Measurements from ENCODE around the gene GPR108. TPM values are rescaled to one million over a fixed set of nuclear protein-coding genes. Genes with fewer than 3 reads are reported as not detected.
A peak's percentile ranks its signal among the peaks of the same experiment; 100 is the strongest.

The GPR108 gene
- total and polyA plus RNA-seq, 2 of the 13 experiments (the other 11 are each of a cell fraction or from before 2014, with no cell fraction given), result 36.4 to 63.0 TPM

- TF ChIP-seq GABPB1 (CRISPR knock-in tag; IDR thresholded peaks at IDR 0.05) (peak; percentile 75), TBP (CRISPR knock-in tag; IDR thresholded peaks at IDR 0.05) (no peak), DDIT3 (CRISPR knock-in tag; IDR thresholded peaks at IDR 0.05) (no peak), ZNF44 (CRISPR knock-in tag; IDR thresholded peaks at IDR 0.05) (no peak), PTBP1 (IDR thresholded peaks at IDR 0.05; ENCODE audit: low read depth, low read length, poor library complexity, severe bottlenecking) (no peak), ZNF703 (CRISPR knock-in tag; IDR thresholded peaks at IDR 0.05; ENCODE audit: borderline replicate concordance) (0 out of 2 replicates have a peak, but pooled peaks have one; percentile 28), GRHL1 (CRISPR knock-in tag; conservative IDR thresholded peaks at IDR 0.05) (no peak), RFX1 (IDR thresholded peaks at IDR 0.05) (no peak), ZNF563 (CRISPR knock-in tag; IDR thresholded peaks at IDR 0.05) (no peak), GFI1 (CRISPR knock-in tag; IDR thresholded peaks at IDR 0.05; ENCODE audit: borderline replicate concordance) (no peak), TFE3 (CRISPR knock-in tag; IDR thresholded peaks at IDR 0.05) (no peak), NFIB (CRISPR knock-in tag; IDR thresholded peaks at IDR 0.05; ENCODE audit: borderline replicate concordance) (no peak), ZNF644 (CRISPR knock-in tag; IDR thresholded peaks at IDR 0.05; ENCODE audit: low read depth) (no peak), SOX5 (CRISPR knock-in tag; IDR thresholded peaks at IDR 0.05; ENCODE audit: borderline replicate concordance) (no peak), ZFP91 (CRISPR knock-in tag; IDR thresholded peaks at IDR 0.05; ENCODE audit: borderline replicate concordance) (peak; percentile 48; the same call in 1 of the 2 replicates), ZNF547 (CRISPR knock-in tag; IDR thresholded peaks at IDR 0.05) (no peak), JARID2 (CRISPR knock-in tag; IDR thresholded peaks at IDR 0.05; ENCODE audit: insufficient replicate concordance) (no peak), ZBTB7B (CRISPR knock-in tag; IDR thresholded peaks at IDR 0.05) (peak; percentile 67), MED8 (CRISPR knock-in tag; IDR thresholded peaks at IDR 0.05; ENCODE audit: insufficient replicate concordance) (no peak), REL (CRISPR knock-in tag; conservative IDR thresholded peaks at IDR 0.05) (no peak), GMEB2 (CRISPR knock-in tag; IDR thresholded peaks at IDR 0.05; ENCODE audit: low read depth) (no peak), ZNF496 (CRISPR knock-in tag; IDR thresholded peaks at IDR 0.05; ENCODE audit: insufficient replicate concordance) (no peak), TBL1XR1 (IDR thresholded peaks at IDR 0.05; ENCODE audit: borderline replicate concordance, low read length, partially characterized antibody) (no peak), DNMT1 (CRISPR knock-in tag; IDR thresholded peaks at IDR 0.05) (no peak)
Measured at GRCh38 chr19:6740589-6741343, 3.4 kb upstream of the GPR108 start (continued).
